Karpas-422 (cell line): Measurements from ENCODE around the gene C4orf50. TPM values are rescaled to one million over a fixed set of nuclear protein-coding genes. Genes with fewer than 3 reads are reported as not detected.

ENCODE experiments used
- small RNA-seq: library from RNA; depleted of rRNA; stranded (forward); fragments of <200 nt; gene quantifications from one replicate; pipeline ENCODE3, GENCODE V24; 2014
- total RNA-seq: library from RNA; depleted of rRNA; stranded (reverse); fragments of >200 nt; shearing (Covaris generic); gene quantifications from 2 replicates; pipeline ENCODE4 v1.2.3, GENCODE V29; 2014; ENCODE audit warnings: low replicate concordance; rRNA removed

The C4orf50 gene
- total RNA-seq, 1 experiment from 2014 or later, result 0.19 TPM

Small RNAs within 50 kb of the gene (small RNA-seq; reads per million reads assigned to genes)
- not detected for gene MIR378D1

Other genes with a start within 250 kb of the C4orf50 start
- gene CRMP1, start 125.3 kb downstream of the C4orf50 start, total RNA-seq, result 0.40 and 0.48 TPM in 2 replicates
- gene JAKMIP1, start 182.1 kb upstream of the C4orf50 start, total RNA-seq, result not detected in 2 replicates